ENCODE results near the gene CHST7.

CHST7 gene

DNA sequence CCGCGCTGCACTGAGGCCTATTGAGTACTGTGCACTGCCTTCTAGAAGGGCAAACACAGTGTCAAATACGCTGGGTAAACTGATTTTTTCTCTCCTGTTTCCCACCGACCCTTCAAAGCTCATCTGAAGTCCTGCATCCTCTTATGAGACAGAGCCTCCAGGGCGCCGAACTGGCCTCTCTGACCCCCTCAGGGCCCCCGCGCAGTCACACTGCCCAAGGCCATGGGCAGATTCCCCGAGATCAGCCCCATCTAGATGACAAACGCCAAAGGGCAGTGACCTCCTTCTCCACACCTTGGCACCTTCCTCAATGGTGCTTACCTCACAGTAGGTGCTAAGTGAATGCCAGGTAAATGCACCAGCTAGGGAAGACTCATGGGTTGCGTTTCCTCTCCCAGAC, 34.4 kb downstream of the CHST7 start:
- Histone ChIP-seq H3K4me3 (ENCODE audit: low read length) (no peak overlapping the region), H3K9me3 (ENCODE audit: insufficient read depth, low read length) (no peaks in the 10 kb centered on the region), H2AFZ (ENCODE audit: low read depth, low read length) (no peak overlapping the region), H3K4me1 (ENCODE audit: low read length) (peaks cover 4% of the 10 kb centered on the region; the same call in 1 of the 2 replicates), H3K27me3 (ENCODE audit: low read depth, low read length) (no peaks in the 10 kb centered on the region), H3K27ac (ENCODE audit: low read length) (no peak overlapping the region), H3K4me2 (ENCODE audit: low read length) (no peak overlapping the region), H3K36me3 (replicated peaks; ENCODE audit: low read depth, low read length) (no peaks in the 10 kb centered on the region), H3K79me2 (ENCODE audit: low read length) (no peaks in the 10 kb centered on the region), H4K20me1 (ENCODE audit: insufficient read depth, low read length) (no peaks in the 10 kb centered on the region), H3K9ac (ENCODE audit: low read length) (no peak overlapping the region)
- TF ChIP-seq EZH2phosphoT487 (IDR thresholded peaks at IDR 0.05; ENCODE audit: low read depth) = no peak
- TF ChIP-seq CTCF (IDR thresholded peaks at IDR 0.05; ENCODE audit: low read depth, low read length) = no peak

DNA sequence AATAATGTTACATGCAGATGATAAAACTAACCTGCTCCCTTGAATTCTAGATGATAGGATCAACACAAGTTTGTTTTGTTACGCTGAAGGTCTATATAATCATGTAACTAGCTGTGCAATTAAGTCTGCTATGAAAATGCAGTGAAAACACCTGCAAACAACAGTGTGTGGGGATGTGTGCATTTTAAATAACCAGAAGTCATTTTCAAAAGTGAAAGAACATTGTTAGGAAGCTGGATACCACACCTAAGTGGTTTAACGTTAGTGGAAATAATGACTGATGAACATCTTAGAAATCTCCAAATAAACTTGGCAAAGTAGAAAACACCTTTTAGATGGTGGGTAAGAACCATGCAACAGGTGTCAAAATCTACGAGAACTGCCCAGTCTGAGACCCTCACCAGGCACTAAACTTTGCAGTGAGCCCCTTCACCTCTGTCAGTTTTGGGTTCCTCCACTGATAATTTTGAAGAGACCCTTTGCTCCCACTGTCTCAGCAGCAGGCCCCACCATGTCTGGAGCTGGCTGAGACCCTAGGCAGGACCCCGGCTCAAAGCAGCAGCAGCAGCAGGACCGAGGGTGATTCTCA, 36.6 kb downstream of the CHST7 start:
- Histone ChIP-seq H3K27ac (ENCODE audit: low read length) (no peak overlapping the region), H3K4me3 (ENCODE audit: low read length) (no peak overlapping the region), H3K9ac (ENCODE audit: low read length) (no peak overlapping the region), H3K4me1 (ENCODE audit: low read length) (no peaks in the 10 kb centered on the region), H3K36me3 (replicated peaks; ENCODE audit: low read depth, low read length) (peaks cover 4% of the 10 kb centered on the region), H3K79me2 (ENCODE audit: low read length) (no peaks in the 10 kb centered on the region), H3K9me3 (ENCODE audit: insufficient read depth, low read length) (no peaks in the 10 kb centered on the region), H3K27me3 (ENCODE audit: low read depth, low read length) (no peaks in the 10 kb centered on the region), H2AFZ (ENCODE audit: low read depth, low read length) (no peak overlapping the region), H4K20me1 (ENCODE audit: insufficient read depth, low read length) (no peaks in the 10 kb centered on the region), H3K4me2 (ENCODE audit: low read length) (no peak overlapping the region)
- TF ChIP-seq CTCF (IDR thresholded peaks at IDR 0.05; ENCODE audit: low read depth, low read length) = no peak
- TF ChIP-seq EZH2phosphoT487 (IDR thresholded peaks at IDR 0.05; ENCODE audit: low read depth) = no peak

- no peak overlapping the region for H3K9ac ChIP-seq (ENCODE audit: low read length)
- TF ChIP-seq EZH2phosphoT487 (IDR thresholded peaks at IDR 0.05; ENCODE audit: low read depth) (no peak), CTCF (IDR thresholded peaks at IDR 0.05; ENCODE audit: low read depth, low read length) (no peak)
- H3K4me2 ChIP-seq (ENCODE audit: low read length) = no peak overlapping the region
- H3K4me3 ChIP-seq (ENCODE audit: low read length) = no peak overlapping the region
- H2AFZ ChIP-seq (ENCODE audit: low read depth, low read length) = no peak overlapping the region
- no peaks in the 10 kb centered on the region for H3K79me2 ChIP-seq (ENCODE audit: low read length)
- no peak overlapping the region for H3K27ac ChIP-seq (ENCODE audit: low read length)
- H3K4me1 ChIP-seq (ENCODE audit: low read length) = no peaks in the 10 kb centered on the region
- H3K36me3 ChIP-seq (replicated peaks; ENCODE audit: low read depth, low read length) = peaks cover 4% of the 10 kb centered on the region
- H4K20me1 ChIP-seq (ENCODE audit: insufficient read depth, low read length) = no peaks in the 10 kb centered on the region
- no peaks in the 10 kb centered on the region for H3K9me3 ChIP-seq (ENCODE audit: insufficient read depth, low read length)
- H3K27me3 ChIP-seq (ENCODE audit: low read depth, low read length) = no peaks in the 10 kb centered on the region
Observed at GRCh38 chrX:46611658-46612362, 38.2 kb downstream of the CHST7 start.

- H4K20me1 ChIP-seq (ENCODE audit: insufficient read depth, low read length) = no peaks in the 10 kb centered on the region
- no peaks in the 10 kb centered on the region for H3K9me3 ChIP-seq (ENCODE audit: insufficient read depth, low read length)
- H3K4me2 ChIP-seq (ENCODE audit: low read length) = no peak overlapping the region
- no peaks in the 10 kb centered on the region for H3K79me2 ChIP-seq (ENCODE audit: low read length)
- no peak overlapping the region for H3K9ac ChIP-seq (ENCODE audit: low read length)
- TF ChIP-seq EZH2phosphoT487 (IDR thresholded peaks at IDR 0.05; ENCODE audit: low read depth) (no peak), CTCF (IDR thresholded peaks at IDR 0.05; ENCODE audit: low read depth, low read length) (no peak)
- no peaks in the 10 kb centered on the region for H3K27me3 ChIP-seq (ENCODE audit: low read depth, low read length)
- H3K4me1 ChIP-seq (ENCODE audit: low read length) = no peaks in the 10 kb centered on the region
- H2AFZ ChIP-seq (ENCODE audit: low read depth, low read length) = no peak overlapping the region
- H3K4me3 ChIP-seq (ENCODE audit: low read length) = no peak overlapping the region
- peaks cover 29% of the 10 kb centered on the region for H3K36me3 ChIP-seq (replicated peaks; ENCODE audit: low read depth, low read length)
- no peak overlapping the region for H3K27ac ChIP-seq (ENCODE audit: low read length)
Observed at GRCh38 chrX:46617906-46618305, 44.3 kb downstream of the CHST7 start.
